HepG2 (cell line): ENCODE data around the gene BCO2.
A peak's percentile ranks its signal among the peaks of the same experiment; 100 is the strongest.

Experiments
- CBFB ChIP-seq: sonication (generic); formaldehyde crosslinking; IDR thresholded peaks from 2 replicates; pipeline ENCODE4 v1.4.0; 2020; ENCODE audit warnings: missing genetic modification reagents
- EP300 ChIP-seq, 3 experiments: sonication (generic) in 1 of 3; formaldehyde crosslinking in 1 of 3; IDR thresholded peaks; 2 replicates each; pipeline versions ENCODE4 v1.5.1 to v1.6.1; 2011 to 2020; ENCODE audit warnings: low read depth in 2 of 3, low read length in 2 of 3, borderline replicate concordance in 1 of 3, improper control_type of control experiment in 1 of 3, mild to moderate bottlenecking in 1 of 3, missing genetic modification reagents in 1 of 3, moderate library complexity in 1 of 3
- FOXM1 ChIP-seq: sonication (generic); formaldehyde crosslinking; IDR thresholded peaks from 2 replicates; pipeline ENCODE4 v1.5.0; 2020; ENCODE audit warnings: missing genetic modification reagents
- IRF1 ChIP-seq: sonication (generic); formaldehyde crosslinking; IDR thresholded peaks from 2 replicates; pipeline ENCODE4 v1.4.0; 2020; ENCODE audit warnings: low read depth, mild to moderate bottlenecking, missing genetic modification reagents
- KLF16 ChIP-seq, 2 experiments: sonication (generic) in 1 of 2; formaldehyde crosslinking in 1 of 2; IDR thresholded peaks; 2 replicates each; pipeline versions ENCODE4 v1.6.1 to v1.8.0; 2016 to 2023; ENCODE audit warnings: missing genetic modification reagents in 2 of 2, missing compliant biosample characterization in 1 of 2
- PCBP1 ChIP-seq: fragments of 200-400 bp; formaldehyde crosslinking; IDR thresholded peaks from 2 replicates; pipeline ENCODE4 v1.6.1; 2017; ENCODE audit warnings: mild to moderate bottlenecking, low read depth, low read length, borderline replicate concordance
- POLR2A ChIP-seq, 2 experiments: IDR thresholded peaks; 2 replicates each; pipeline ENCODE4 v1.6.1; 2011; ENCODE audit warnings: low read depth in 2 of 2, low read length in 2 of 2, mild to moderate bottlenecking in 1 of 2, moderate library complexity in 1 of 2; ENCODE audit not compliant: insufficient read depth in 1 of 2
- SAFB2 ChIP-seq: sonication (generic); formaldehyde crosslinking; IDR thresholded peaks from 2 replicates; pipeline ENCODE4 v1.5.1; 2020; ENCODE audit warnings: missing genetic modification reagents, low read depth, mild to moderate bottlenecking, borderline replicate concordance
- SIN3A ChIP-seq: IDR thresholded peaks from 2 replicates; pipeline ENCODE4 v1.6.1; 2011; ENCODE audit warnings: low read depth, mild to moderate bottlenecking, control low read depth, low read length, borderline replicate concordance
- ZBTB21 ChIP-seq: sonication (generic); formaldehyde crosslinking; IDR thresholded peaks from 2 replicates; pipeline ENCODE4 v1.4.0; 2020; ENCODE audit warnings: missing genetic modification reagents
- ZNF83 ChIP-seq: sonication (generic); formaldehyde crosslinking; IDR thresholded peaks from 2 replicates; pipeline ENCODE4 v1.4.0; 2020; ENCODE audit warnings: missing genetic modification reagents, mild to moderate bottlenecking, borderline replicate concordance
- TF ChIP-seq, protein P1 (sequence below): sonication (generic); formaldehyde crosslinking; IDR thresholded peaks from 2 replicates; pipeline ENCODE4 v1.5.0; 2020; ENCODE audit warnings: mild to moderate bottlenecking, missing genetic modification reagents, moderate library complexity
- TF ChIP-seq, protein P2 (sequence below): sonication (generic); formaldehyde crosslinking; conservative IDR thresholded peaks from 2 replicates; pipeline ENCODE4 v1.4.0; 2020; ENCODE audit warnings: missing genetic modification reagents

DNA sequence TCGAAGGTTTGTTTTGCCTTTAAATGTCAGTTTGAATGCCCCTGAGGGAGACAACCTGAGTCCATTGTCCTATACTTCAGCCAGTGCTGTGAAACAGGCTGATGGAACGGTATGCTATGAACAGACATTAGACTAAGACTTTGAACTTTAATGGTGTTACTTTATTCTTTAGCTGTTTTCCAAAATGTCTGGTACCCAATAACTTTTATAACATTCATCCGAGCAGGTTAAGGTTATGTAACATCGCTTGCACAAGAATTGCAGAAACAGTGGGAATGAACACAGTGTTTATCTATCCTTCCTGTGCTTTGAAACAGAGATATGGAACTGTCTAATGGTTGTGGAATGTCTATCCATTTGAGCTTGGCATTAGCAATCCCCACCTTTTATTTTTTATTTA is 38.4 kb downstream of the BCO2 start:
- TF ChIP-seq FOXM1 (no peak), POLR2A (IDR thresholded peaks at IDR 0.05; ENCODE audit: insufficient read depth in 1 of 2, low read depth in 2 of 2, low read length in 2 of 2) (no peak), KLF16 (CRISPR knock-in tag; IDR thresholded peaks at IDR 0.05) (no peak), SIN3A (no peak), PCBP1 (no peak), EP300 (IDR thresholded peaks at IDR 0.05; ENCODE audit: low read depth in 2 of 2, low read length in 2 of 2) (peak in 1 of 2 experiments; percentile 41; a peak in 1 of 4 replicates), EP300 (CRISPR knock-in tag; IDR thresholded peaks at IDR 0.05; ENCODE audit: borderline replicate concordance) (peak; percentile 39; the same call in 1 of the 2 replicates), ZBTB21 (CRISPR knock-in tag) (no peak), CBFB (no peak), ZNF83 (CRISPR knock-in tag) (no peak), IRF1 (CRISPR knock-in tag) (no peak), SAFB2 (CRISPR knock-in tag) (no peak)
- TF ChIP-seq, protein P1, sequence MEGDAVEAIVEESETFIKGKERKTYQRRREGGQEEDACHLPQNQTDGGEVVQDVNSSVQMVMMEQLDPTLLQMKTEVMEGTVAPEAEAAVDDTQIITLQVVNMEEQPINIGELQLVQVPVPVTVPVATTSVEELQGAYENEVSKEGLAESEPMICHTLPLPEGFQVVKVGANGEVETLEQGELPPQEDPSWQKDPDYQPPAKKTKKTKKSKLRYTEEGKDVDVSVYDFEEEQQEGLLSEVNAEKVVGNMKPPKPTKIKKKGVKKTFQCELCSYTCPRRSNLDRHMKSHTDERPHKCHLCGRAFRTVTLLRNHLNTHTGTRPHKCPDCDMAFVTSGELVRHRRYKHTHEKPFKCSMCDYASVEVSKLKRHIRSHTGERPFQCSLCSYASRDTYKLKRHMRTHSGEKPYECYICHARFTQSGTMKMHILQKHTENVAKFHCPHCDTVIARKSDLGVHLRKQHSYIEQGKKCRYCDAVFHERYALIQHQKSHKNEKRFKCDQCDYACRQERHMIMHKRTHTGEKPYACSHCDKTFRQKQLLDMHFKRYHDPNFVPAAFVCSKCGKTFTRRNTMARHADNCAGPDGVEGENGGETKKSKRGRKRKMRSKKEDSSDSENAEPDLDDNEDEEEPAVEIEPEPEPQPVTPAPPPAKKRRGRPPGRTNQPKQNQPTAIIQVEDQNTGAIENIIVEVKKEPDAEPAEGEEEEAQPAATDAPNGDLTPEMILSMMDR (CRISPR knock-in tag) = no peak
- TF ChIP-seq, protein P2, sequence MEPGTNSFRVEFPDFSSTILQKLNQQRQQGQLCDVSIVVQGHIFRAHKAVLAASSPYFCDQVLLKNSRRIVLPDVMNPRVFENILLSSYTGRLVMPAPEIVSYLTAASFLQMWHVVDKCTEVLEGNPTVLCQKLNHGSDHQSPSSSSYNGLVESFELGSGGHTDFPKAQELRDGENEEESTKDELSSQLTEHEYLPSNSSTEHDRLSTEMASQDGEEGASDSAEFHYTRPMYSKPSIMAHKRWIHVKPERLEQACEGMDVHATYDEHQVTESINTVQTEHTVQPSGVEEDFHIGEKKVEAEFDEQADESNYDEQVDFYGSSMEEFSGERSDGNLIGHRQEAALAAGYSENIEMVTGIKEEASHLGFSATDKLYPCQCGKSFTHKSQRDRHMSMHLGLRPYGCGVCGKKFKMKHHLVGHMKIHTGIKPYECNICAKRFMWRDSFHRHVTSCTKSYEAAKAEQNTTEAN = no peak
